D721Med (cell line): ENCODE measurements around the gene EMCN.

ENCODE experiments used
- DNase-seq: peaks from one replicate; pipeline ENCODE4 v3.0.0; 2011; ENCODE audit warnings: low spot score; ENCODE audit not compliant: insufficient read length
- FAIRE-seq: peaks from 2 replicates; lab custom pipeline; 2011; peaks lifted over from hg19 to GRCh38; lab: Jason Lieb, UNC
- CTCF ChIP-seq: IDR thresholded peaks from 2 replicates; pipeline ENCODE4 v1.5.1; 2012; ENCODE audit warnings: mild to moderate bottlenecking, control low read depth; ENCODE audit not compliant: insufficient read depth; ENCODE audit errors: missing control alignments

EMCN gene

DNA sequence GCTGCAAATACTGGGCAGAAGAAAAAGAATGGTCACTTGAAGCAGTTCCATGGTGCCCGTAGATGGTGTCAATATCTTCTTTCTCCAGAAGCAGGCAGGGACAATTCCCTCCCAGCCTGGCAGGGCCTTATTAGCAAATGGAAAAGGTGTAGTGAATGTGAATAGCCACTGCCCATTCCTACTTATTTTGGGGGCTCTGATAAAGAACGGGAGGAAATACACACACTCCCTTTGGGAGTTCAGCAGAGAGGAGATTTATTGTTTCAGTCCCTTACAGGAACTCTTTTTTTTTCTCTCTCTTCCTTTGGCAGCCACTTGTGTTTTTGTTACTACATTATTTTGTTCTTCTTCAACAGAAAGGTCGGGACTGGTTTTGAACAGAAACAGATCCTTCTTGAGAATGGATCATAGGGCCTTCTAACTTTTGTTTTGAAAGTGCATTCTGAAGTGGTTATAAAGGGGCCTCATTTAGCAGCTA, at the start of gene EMCN:
Gene EMCN, minus strand, starts transcription at position 159 of the 478 bp plus-strand sequence. Its CDS starts 108 bp downstream, at position 51.
- TF ChIP-seq CTCF = no peak
- DNase-seq (no peak), FAIRE-seq (no peak)

GRCh38 chr4:100566396-100566795, 48.6 kb upstream of the EMCN start:
- no peak for TF ChIP-seq CTCF
- DNase-seq (no peak), FAIRE-seq (no peak)

DNA sequence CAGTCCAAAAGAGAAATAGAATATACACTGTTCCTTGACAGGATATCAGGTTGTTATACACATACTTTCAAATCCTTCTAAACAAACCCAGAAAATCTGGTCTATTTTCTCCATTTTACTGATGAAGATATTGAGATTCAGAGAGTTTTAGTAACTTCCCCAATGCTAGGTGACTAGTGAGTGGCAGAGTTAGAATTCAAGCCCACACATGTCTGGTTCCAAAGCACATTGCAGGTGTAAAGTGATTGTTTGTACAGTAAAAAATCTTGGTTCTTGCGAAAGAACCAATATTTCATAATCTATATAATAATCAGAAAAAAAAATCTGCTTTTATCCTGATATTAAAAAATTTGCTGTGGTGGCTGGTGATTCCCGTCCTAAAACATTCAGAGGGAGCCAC, 39.5 kb upstream of the EMCN start:
- no peak for FAIRE-seq
- no peak for TF ChIP-seq CTCF

GRCh38 chr4:100555611-100556337, 38.0 kb upstream of the EMCN start:
- FAIRE-seq (no peak), DNase-seq (no peak)
- TF ChIP-seq CTCF = no peak

More for the DNA sequence above, 39.5 kb upstream of the EMCN start:
- no peak for DNase-seq

- FAIRE-seq = no peak
- no peak for DNase-seq
Observed at GRCh38 chr4:100548200-100548560, 30.4 kb upstream of the EMCN start.

DNA sequence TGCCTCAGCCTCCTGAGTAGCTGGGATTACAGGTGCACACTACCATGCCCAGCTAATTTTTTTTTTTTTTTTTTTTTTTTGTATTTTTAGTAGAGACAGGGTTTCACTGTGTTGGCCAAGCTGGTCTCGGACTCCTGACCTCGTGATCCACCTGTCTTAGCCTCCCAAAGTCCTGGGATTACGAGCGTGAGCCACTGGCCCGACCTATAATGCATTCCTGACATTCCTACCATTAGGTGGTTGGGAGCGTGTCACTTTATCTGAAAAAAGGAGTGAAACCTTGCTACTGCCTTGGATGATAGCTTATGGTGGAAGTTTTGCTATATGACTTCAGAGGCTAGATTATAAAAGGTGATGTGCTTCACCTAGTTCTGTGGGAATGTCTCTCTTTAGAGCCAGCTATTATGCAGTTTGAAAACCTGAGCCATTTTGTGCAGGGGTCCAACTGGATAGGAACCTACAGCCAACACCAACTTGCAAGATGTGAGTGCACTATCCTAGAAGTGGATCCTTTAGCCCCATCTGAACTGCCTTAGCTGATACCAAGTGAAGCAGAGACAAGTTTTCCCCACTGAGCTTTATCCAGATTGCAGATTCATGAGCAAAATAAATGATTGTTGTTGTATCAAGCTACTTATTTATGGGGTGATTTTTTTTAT, 29.8 kb upstream of the EMCN start:
- no peak for FAIRE-seq
- DNase-seq = no peak
- no peak for TF ChIP-seq CTCF

More at GRCh38 chr4:100548200-100548560, 30.4 kb upstream of the EMCN start:
- no peak for TF ChIP-seq CTCF

- TF ChIP-seq CTCF = no peak
- DNase-seq = no peak
- no peak for FAIRE-seq
Observed at GRCh38 chr4:100545427-100545826, 27.6 kb upstream of the EMCN start.
